D341Med (cell line): ENCODE measurements around the gene FANCD2.
A peak's percentile ranks its signal among the peaks of the same experiment; 100 is the strongest.
"Not testable (repeated sequence)": the region's sequence is repeated elsewhere in the genome, so short reads cannot be mapped to it uniquely, and the experiment has no call there.

Experiments used
- DNase-seq: peaks from one replicate; pipeline ENCODE4 v3.0.0; 2012; ENCODE audit warnings: low spot score

Gene FANCD2

DNA sequence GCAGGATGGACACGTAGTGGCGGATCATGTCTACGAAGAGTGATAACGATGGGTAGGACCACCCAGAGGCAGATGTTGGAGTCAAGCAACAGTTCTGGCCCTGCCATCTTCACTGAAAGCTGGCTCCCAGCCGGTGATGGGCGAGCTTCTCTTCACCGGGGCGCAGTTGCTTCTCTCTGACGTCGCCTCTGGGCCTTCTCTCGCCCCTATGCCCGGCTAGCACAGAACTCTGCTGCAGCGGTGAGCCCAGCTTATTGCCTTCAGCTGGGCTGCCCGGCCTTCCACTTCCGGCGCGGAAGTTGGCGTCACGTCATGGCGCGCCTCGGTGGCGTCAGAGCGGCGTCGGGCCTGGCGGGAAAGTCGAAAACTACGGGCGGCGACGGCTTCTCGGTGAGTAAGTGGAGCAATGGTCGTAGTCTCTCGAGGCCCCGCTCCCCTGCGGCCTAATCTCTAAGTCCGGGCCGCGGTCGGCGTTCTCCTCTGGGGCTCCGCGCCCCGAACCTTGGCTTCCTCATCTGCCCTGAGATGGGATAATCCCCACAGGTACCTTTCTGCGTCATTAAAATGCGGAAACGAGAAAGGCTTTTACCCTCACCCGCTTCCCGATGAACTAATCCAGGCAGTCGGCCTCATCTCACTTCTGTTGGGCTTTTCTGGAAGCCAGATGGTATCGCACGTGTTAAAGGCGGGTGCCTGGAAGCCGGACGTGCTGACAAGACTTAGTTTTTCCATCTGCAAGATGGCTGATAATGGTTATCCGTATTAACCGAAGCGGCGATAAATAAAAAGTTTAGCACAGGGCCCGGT is at the start of gene FANCD2:
Gene FANCD2, plus strand, starts transcription at position 354 of the 807 bp plus-strand sequence. CDS start 2,221 bp downstream, outside the sequence.
- DNase-seq, result peak; percentile 96

DNA sequence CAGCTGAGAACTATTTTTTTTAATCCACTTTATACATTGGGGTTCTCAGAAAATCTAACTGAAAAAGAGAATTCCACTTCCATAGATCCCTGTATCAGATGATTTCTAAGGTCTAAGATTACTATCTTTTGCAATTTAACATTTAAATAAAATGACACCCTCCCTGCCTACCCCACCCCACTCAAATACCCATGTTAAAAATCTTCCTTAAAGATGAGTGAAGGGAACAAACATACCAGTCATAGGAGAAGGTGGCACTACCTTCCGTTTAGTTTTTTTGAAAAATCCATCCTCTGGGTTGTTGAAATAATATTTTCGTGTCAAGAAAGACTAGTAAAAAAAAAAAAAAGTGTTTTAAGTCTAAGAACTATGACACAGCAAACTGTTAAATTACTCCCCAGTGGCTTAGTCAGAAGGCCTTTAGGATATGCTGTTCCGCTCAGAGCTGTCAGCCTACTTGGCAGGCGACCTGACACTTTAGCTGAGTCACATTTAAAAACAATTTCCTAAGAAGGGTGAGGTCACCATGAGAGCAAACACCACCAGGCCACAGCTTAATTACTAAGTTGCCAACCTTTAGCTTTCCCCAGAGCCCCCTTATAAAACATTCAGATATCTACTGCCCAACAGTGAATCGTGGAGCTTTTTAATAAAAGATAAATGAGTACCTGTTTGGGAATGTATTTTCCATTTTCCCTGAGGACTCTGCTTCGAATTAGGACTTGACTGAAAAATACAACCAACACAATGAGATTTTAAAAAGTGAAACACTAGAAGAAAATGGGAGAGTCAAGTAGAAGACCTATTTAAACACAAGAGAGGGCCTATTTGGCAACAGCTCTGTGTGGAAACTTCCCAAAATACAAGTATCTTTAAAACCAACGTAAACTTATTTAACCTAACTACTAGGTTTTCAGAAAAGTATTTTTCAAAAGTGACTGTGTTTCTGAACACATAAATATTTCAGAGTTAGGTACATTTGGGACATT is 49.2 kb upstream of the FANCD2 start:
- no peak for DNase-seq

GRCh38 chr3:9978710-9979305 is 47.4 kb upstream of the FANCD2 start:
- no peak for DNase-seq

GRCh38 chr3:9980251-9980650 is 46.0 kb upstream of the FANCD2 start:
- no peak for DNase-seq

DNA sequence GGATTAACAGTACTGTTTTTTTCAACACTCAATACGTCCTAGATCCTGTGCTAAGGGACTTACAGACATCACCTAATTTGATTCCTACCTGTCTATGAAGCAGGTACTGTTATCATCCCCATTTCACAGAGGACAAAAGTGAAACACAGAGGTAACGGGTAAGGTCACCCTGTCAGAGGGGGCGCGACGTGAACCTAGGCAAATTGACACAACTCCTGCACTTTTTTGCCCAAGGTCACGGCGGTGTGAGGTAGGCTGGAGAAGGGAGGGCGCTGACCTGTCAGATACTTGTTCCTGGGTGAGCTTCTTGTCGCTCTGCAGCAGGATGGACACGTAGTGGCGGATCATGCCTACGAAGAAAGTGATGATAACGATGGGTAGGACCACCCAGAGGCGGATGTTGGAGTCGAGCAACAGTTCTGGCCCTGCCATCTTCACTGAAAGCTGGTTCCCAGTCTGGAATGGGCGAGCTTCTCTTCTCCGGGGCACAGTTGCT is 40.0 kb upstream of the FANCD2 start:
- DNase-seq, result no peak

GRCh38 chr3:9994086-9994844 is 32.0 kb upstream of the FANCD2 start:
- DNase-seq, result no peak

GRCh38 chr3:10000686-10001085 is 25.6 kb upstream of the FANCD2 start:
- DNase-seq, result no peak

DNA sequence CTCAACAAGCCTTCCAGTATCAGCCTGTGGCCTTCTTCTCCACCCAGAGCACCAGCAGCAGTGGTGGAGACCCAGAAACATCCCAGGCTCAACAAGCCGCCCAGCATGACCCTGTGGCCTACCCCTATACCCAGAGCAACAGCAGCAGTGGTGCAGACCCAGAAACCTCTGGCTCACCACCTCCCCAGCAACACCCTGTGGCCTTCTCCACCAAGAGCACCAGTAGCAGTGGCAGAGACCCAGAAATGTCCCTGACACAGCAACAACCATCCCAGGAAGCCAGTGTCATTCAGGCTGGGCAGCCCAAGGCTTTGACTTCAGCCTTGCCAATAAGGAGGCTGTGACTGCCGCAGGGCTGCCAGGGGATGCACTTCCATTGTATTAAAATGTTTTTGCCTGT is 23.3 kb upstream of the FANCD2 start:
- no peak for DNase-seq

GRCh38 chr3:10004506-10004905 is 21.7 kb upstream of the FANCD2 start:
- no peak for DNase-seq

DNA sequence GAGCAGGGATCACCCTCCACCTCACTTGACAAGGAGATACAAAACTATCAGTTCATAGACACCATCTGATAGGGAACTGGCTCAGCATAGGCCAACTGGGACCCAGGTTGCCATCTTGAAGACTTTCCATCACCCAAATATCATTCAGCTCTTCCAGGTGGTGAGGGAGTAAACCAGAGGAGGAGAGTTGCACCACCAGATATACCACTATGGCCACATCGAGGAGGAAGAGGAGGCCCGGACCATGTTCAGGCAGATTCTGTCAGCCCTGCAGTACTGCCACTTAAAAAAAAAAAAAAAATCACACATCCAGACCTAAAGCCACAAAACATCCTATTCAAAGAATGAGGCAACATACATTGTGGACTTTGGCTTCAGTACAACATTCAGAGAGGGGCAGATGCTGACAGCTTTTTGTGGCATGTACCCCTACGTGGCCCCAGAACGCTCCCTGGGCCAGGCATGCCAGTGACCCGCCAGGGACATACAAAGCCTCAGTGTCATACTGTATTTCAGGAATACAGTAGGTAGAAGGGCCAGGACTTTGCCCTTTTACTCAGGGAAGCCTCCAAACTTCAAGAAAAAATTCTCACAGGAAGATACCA is 21.2 kb upstream of the FANCD2 start:
- DNase-seq, result no peak

GRCh38 chr3:10006048-10006761 is 20.0 kb upstream of the FANCD2 start:
- no peak for DNase-seq

DNA sequence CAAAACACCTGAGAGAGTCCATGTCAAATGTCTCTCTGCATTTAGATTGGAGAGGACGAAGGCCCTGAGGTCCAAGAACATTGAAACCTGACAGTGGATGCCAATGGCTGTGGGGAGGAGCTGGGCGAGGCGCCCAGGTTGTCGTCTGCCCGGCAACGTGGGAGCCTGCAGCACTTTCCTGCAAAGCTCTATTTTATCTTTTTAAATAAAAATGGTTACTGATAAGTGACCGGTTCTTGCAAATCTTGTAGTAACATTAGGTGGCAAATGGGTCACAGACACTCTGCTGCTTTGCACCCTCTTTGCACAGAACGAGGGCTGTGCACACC is 19.5 kb upstream of the FANCD2 start:
- no peak for DNase-seq

DNA sequence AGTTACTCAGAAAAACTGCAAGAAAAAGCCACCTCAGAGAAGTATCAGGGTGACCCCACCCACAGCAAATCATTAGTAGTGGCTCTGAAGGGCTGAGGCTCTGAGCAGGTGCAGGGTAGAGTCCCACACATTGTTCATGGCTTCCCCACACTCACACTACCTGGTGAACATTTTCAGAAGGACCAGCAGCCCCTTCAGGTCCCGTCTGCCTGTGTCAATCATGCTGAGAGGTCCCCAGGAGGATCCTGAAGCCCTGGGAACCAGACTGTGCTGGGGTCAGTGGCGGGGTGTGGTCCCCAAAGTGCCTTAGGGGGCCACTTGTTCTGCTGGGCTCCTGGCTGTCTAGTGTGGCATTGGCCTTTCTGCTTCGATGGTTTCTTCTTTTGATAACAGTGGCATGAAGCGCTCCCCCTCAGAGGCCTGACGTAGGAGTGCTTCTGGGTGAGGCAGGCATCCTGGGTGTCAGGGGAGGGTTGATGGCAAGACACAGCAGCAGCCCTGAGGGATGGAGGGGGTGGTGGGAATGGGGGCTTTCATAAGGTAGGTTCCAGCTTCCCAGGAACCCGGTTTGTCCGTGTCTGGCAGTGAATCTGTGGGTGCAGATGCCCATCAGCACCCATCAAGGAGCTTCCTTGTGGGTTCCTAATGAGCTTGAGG is 19.0 kb upstream of the FANCD2 start:
- DNase-seq, result no peak

- DNase-seq, result not testable (repeated sequence)
Observed at GRCh38 chr3:10008216-10008587, 18.0 kb upstream of the FANCD2 start.

DNA sequence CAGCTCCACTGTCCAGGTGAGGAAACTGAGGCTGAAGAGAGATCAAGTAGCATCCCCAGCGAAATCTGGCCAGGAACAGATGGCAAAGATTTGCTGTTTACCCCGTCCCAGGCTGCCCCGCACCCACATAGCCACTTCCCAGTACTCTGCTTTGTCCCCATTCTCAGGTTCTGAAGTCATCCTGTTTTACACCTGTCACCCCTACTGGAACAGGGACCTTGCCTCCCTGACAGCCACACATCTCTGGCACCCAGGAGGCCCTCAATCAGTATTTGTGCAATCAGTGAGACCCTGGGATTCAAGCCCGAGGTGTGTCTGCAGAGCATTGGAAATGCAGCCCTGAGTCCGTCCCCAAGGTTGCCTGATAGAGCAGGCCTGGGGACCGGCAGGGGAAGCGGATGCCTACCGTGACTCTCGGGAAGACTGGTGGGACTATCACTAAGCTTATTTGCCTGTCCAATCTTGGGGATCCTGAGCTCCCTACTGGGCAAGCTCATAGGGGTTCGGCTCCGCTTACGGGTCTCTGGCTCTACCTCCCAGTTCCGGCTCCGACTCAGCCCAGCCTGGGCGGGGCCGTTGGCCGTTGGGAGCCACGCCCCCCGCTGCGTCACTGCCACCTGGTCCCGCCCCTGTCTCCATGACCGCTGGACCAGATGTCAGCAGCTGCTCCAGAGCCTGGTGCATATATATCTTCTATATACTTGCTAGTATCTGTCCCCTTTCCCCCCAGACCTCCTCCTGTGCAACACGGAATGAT is 17.5 kb upstream of the FANCD2 start:
- peak; percentile 85 for DNase-seq

GRCh38 chr3:10010421-10010877 is 15.8 kb upstream of the FANCD2 start:
- no peak for DNase-seq

- DNase-seq, result peak; percentile 96
Observed at GRCh38 chr3:10010878-10011465, 15.3 kb upstream of the FANCD2 start.

GRCh38 chr3:10011631-10012030 is 14.6 kb upstream of the FANCD2 start:
- DNase-seq, result no peak

DNA sequence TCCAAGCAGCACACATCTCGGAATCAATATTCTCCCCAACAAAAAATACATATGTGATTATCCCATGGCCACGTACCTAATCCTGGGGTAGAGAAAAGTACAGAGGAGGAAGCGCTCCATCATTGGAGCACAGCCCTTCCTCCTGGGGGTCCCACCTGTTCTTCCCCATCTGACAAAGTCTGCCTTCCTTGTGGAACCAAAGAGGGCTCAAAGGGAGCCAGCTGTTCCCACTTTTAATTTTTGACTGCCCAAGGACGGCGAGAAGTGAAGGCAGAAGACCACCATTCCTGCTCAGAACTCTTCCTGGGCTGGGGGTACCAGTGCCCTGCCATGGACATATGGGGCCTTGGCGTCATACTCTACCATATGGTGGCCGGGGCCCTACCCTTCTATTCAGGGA is 14.1 kb upstream of the FANCD2 start:
- DNase-seq, result no peak
